ENCODE measurements around the gene AP1B1. TPM values are rescaled to one million over a fixed set of nuclear protein-coding genes. Genes with fewer than 3 reads are reported as not detected.
"Not testable (repeated sequence)": the region's sequence is repeated elsewhere in the genome, so short reads cannot be mapped to it uniquely, and the experiment has no call there.

AP1B1 gene
- total RNA-seq, 6 experiments from 2014 or later, result 89.1 to 101 (median 89.9) TPM

DNA sequence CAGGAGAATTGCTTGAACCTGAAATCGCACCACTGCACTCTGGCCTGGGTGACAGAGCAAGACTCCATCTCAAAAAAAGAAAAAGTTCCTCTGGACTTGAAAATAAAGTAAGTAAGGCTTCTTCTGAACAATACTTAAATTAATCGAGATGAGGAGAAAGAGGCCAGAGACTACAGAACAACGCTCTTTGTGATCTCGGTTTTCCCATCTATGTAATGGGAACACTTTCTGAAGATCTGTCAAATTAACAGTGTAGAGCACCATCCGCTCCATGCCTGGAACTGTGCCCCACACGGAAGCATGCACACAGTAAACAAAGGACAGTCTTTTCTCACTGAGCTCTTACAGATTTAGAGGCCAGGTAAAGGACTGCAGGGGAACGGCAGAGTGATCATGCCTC lies 9.1 kb downstream of the AP1B1 start:
- H3K27me3 Mint-ChIP-seq (ENCODE audit: insufficient read depth), result no peaks in the 10 kb centered on the region
- peaks cover 34% of the 10 kb centered on the region for H3K4me1 Mint-ChIP-seq (ENCODE audit: low read depth)
- no peak overlapping the region for H3K4me3 Mint-ChIP-seq
- peaks cover 17% of the 10 kb centered on the region for H3K36me3 Mint-ChIP-seq (ENCODE audit: low read depth)
- TF ChIP-seq, protein P1, sequence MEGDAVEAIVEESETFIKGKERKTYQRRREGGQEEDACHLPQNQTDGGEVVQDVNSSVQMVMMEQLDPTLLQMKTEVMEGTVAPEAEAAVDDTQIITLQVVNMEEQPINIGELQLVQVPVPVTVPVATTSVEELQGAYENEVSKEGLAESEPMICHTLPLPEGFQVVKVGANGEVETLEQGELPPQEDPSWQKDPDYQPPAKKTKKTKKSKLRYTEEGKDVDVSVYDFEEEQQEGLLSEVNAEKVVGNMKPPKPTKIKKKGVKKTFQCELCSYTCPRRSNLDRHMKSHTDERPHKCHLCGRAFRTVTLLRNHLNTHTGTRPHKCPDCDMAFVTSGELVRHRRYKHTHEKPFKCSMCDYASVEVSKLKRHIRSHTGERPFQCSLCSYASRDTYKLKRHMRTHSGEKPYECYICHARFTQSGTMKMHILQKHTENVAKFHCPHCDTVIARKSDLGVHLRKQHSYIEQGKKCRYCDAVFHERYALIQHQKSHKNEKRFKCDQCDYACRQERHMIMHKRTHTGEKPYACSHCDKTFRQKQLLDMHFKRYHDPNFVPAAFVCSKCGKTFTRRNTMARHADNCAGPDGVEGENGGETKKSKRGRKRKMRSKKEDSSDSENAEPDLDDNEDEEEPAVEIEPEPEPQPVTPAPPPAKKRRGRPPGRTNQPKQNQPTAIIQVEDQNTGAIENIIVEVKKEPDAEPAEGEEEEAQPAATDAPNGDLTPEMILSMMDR (IDR thresholded peaks at IDR 0.05), result no peak
- no peak for DNase-seq
- no peaks in the 10 kb centered on the region for H3K9me3 Mint-ChIP-seq
- peak overlapping the region; percentile 92 for H3K27ac Mint-ChIP-seq

DNA sequence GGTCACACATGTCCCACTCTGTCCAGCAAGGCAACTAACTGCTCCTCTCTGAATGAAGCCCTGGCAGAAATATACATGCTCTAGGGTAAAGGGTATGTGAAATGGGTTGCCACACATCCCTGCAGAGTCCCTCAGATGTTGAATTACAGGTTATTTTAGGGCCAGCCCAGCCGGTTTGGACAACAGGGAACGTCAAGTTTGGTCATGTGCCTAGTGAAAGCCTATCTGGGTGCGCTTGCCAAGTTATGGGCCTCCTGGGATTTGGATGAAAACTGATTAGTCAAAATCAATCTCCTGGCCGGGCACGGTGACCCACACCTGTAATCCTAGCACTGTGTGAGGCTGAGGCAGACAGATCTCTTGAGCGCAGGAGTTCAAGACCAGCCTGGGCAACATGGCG lies 10.4 kb downstream of the AP1B1 start:
- Mint-ChIP-seq H3K4me1 (ENCODE audit: low read depth) (peaks cover 32% of the 10 kb centered on the region), H3K9me3 (no peaks in the 10 kb centered on the region), H3K4me3 (no peak overlapping the region), H3K36me3 (ENCODE audit: low read depth) (peaks cover 17% of the 10 kb centered on the region), H3K27ac (no peak overlapping the region), H3K27me3 (ENCODE audit: insufficient read depth) (no peaks in the 10 kb centered on the region)
- DNase-seq, result no peak
- TF ChIP-seq, protein P1 (IDR thresholded peaks at IDR 0.05), result no peak

DNA sequence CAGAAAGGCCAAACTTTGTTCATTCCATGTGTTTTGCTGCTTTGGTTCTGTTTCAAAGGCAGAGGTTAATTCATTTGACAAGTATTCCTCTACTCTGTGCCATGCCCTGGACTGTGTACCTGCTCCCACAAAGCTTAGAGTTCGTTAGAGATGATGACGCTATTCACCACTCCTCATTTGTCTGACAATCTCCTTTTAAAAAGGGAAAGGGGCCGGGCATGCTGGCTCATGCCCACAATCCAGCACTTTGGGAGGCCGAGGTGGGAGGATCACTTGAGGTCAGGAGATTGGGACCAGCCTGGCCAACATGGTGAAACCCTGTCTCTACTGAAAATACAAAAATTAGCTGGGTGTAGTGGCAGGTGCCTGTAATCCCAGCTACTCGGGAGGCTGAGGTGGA lies 11.7 kb downstream of the AP1B1 start:
- 0 out of 2 replicates have a peak overlapping the region, but pooled peaks have one; percentile 0 for H3K27ac Mint-ChIP-seq
- peaks cover 26% of the 10 kb centered on the region for H3K4me1 Mint-ChIP-seq (ENCODE audit: low read depth)
- not testable (repeated sequence) for DNase-seq; H3K9me3 Mint-ChIP-seq; H3K4me3 Mint-ChIP-seq; H3K27me3 Mint-ChIP-seq (ENCODE audit: insufficient read depth)
- H3K36me3 Mint-ChIP-seq (ENCODE audit: low read depth), result peaks cover 17% of the 10 kb centered on the region

DNA sequence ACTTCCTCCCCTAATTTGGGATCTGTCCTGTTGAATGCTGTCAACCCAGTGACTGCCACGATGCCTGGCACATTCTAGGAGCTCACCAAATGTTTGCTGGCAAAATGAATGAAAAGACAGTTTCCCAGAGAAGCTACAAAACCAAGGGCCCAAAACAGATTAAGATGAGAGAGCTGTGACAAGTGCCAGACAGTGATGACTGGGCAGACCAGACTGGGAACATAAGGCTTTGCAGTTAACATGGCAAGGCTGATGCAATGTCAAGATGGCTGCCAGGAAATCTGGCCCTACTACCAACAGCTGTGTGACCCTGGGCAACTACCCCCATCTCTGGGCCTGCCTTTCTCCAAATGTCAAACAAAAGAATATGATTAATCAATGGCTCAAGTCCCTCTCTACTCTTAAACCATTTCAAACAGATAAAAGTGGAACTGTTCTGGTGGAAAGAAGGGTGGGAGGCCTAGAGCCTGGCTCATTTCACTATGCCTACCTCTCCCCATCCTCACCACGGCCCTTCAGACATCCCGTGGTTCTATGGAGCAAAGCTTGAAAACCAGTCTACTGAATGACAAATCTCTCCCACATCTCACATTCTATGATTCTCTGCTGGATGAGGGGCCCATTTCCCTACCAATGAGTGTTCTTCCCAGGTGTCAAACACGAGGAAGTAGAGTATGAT lies 12.8 kb downstream of the AP1B1 start:
- Mint-ChIP-seq H3K4me3 (no peak overlapping the region), H3K4me1 (ENCODE audit: low read depth) (peaks cover 14% of the 10 kb centered on the region), H3K9me3 (no peaks in the 10 kb centered on the region), H3K27ac (no peak overlapping the region), H3K36me3 (ENCODE audit: low read depth) (peaks cover 17% of the 10 kb centered on the region), H3K27me3 (ENCODE audit: insufficient read depth) (no peaks in the 10 kb centered on the region)
- TF ChIP-seq, protein P1 (IDR thresholded peaks at IDR 0.05), result no peak
- no peak for DNase-seq

DNA sequence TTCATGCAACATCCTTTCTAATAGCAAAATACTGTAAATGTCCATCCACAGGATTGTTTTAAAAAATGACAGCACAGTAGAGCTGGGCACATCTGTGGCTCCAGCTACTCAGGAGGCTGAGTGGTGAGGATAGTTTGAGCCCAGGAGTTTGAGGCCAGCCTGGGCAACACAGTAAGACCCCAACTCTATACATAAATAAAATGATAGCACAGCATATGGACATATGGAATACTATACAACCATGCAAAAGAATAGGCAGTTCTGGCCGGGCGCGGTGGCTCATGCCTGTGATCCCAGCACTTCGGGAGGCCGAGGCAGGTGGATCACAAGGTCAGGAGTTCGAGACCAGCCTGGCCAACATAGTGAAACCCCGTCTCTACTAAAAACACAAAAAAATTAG lies 13.6 kb downstream of the AP1B1 start:
- not testable (repeated sequence) for H3K27ac Mint-ChIP-seq; H3K4me1 Mint-ChIP-seq (ENCODE audit: low read depth); H3K9me3 Mint-ChIP-seq; DNase-seq; H3K4me3 Mint-ChIP-seq; H3K27me3 Mint-ChIP-seq (ENCODE audit: insufficient read depth)
- H3K36me3 Mint-ChIP-seq (ENCODE audit: low read depth), result peaks cover 17% of the 10 kb centered on the region

DNA sequence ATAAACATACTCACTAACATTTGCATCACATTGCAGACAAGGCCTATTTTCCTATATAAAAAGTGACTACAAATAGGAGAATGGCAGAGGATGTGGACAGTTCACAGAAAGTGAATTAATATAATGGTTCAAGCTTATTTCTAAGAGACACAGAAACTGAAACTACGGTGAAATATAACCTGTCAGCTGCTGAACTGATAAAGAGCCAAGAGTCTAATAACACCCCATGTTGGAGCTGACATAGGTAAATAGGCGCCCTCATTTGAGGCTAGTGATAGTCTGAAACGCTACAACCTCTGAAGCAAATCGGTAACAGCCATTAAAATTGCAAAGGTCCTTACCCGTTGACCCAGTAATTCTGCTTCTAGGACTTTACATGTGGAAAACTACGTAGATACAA lies 14.0 kb downstream of the AP1B1 start:
- TF ChIP-seq, protein P1 (IDR thresholded peaks at IDR 0.05), result no peak
- Mint-ChIP-seq H3K9me3 (no peaks in the 10 kb centered on the region), H3K36me3 (ENCODE audit: low read depth) (peaks cover 14% of the 10 kb centered on the region), H3K4me3 (no peak overlapping the region), H3K27ac (no peak overlapping the region), H3K4me1 (ENCODE audit: low read depth) (peaks cover 3% of the 10 kb centered on the region), H3K27me3 (ENCODE audit: insufficient read depth) (no peaks in the 10 kb centered on the region)
- no peak for DNase-seq
